Testis (tissue), 2 donors: ENCODE measurements around the gene GSTO2.

Source experiments
- POLR2A ChIP-seq: fragments of 450-650 bp; IDR thresholded peaks from one replicate; pipeline ENCODE4 v1.6.1; 2017; ENCODE audit warnings: antibody characterized with exemption, mild to moderate bottlenecking, moderate library complexity
- TF ChIP-seq, protein P1 (sequence below), 3 experiments: fragments of 450-650 bp in 2 of 3; fragments of 200-600 bp in 1 of 3; sonication (generic) in 1 of 3; IDR thresholded peaks; one replicate each; pipeline ENCODE4 v1.5.1; 2016 to 2019; ENCODE audit warnings: antibody characterized with exemption in 3 of 3, mild to moderate bottlenecking in 2 of 3, moderate library complexity in 1 of 3

DNA sequence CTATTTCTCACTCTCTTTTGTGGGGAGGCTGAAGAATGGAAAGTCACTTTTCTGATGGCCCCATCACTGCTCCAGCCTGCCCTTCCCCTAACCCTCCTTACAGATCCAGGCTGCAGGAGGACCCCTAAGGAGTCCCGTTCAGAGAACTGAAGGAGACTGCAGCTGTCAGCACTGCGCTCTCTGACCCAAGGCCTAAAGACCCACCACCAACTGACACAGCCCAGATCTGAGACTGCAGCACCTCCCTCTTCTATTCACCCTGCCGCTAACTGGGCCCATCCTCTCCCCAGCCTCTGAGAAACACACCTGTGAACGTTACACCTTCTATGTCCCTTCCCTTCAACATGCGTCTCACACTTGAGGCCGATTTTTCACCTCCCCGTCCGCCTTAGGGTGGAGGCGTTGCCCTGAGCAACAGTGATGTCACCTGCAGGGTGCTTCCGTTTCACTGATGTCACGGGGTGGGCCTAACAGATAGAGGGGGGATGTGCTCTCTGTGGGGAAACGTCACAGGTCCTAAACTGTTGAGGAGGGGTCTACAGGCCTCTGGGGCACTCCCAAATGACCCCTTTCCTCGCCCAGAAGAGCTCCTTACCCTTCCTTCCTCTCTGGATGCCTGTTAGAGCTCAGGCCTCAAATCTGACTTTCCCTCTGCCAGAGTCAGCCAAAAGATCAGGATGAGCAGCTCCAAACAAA, 64.2 kb downstream of the GSTO2 start:
- TF ChIP-seq, protein P1, sequence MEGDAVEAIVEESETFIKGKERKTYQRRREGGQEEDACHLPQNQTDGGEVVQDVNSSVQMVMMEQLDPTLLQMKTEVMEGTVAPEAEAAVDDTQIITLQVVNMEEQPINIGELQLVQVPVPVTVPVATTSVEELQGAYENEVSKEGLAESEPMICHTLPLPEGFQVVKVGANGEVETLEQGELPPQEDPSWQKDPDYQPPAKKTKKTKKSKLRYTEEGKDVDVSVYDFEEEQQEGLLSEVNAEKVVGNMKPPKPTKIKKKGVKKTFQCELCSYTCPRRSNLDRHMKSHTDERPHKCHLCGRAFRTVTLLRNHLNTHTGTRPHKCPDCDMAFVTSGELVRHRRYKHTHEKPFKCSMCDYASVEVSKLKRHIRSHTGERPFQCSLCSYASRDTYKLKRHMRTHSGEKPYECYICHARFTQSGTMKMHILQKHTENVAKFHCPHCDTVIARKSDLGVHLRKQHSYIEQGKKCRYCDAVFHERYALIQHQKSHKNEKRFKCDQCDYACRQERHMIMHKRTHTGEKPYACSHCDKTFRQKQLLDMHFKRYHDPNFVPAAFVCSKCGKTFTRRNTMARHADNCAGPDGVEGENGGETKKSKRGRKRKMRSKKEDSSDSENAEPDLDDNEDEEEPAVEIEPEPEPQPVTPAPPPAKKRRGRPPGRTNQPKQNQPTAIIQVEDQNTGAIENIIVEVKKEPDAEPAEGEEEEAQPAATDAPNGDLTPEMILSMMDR (IDR thresholded peaks at IDR 0.05): no peak
- no peak for TF ChIP-seq POLR2A
